HepG2 (cell line): ENCODE results near the gene LAMTOR1. TPM values are rescaled to one million over a fixed set of nuclear protein-coding genes. Genes with fewer than 3 reads are reported as not detected.
A peak's percentile ranks its signal among the peaks of the same experiment; 100 is the strongest.

Experiments
- ESRRA ChIP-seq: sonication (generic); formaldehyde crosslinking; IDR thresholded peaks from 2 replicates; pipeline ENCODE4 v1.5.1; 2020; ENCODE audit warnings: mild to moderate bottlenecking, low read depth, missing genetic modification reagents
- GLI4 ChIP-seq: sonication (generic); formaldehyde crosslinking; IDR thresholded peaks from 2 replicates; pipeline ENCODE4 v1.5.1; 2020; ENCODE audit warnings: missing genetic modification reagents, mild to moderate bottlenecking, moderate library complexity, borderline replicate concordance
- HDAC1 ChIP-seq: sonication (generic); formaldehyde crosslinking; IDR thresholded peaks from 2 replicates; pipeline ENCODE4 v1.5.1; 2020; ENCODE audit warnings: mild to moderate bottlenecking, missing genetic modification reagents
- MAFK ChIP-seq, 2 experiments: IDR thresholded peaks in 1 of 2; conservative IDR thresholded peaks in 1 of 2; 2 replicates each; pipeline ENCODE4 v1.6.1; 2011; ENCODE audit warnings: improper control_type of control experiment in 2 of 2, low read length in 2 of 2
- MIER3 ChIP-seq: IDR thresholded peaks from 2 replicates; pipeline ENCODE4 v1.6.1; 2016; ENCODE audit warnings: missing compliant biosample characterization, borderline replicate concordance
- MZF1 ChIP-seq: sonication (generic); formaldehyde crosslinking; IDR thresholded peaks from 2 replicates; pipeline ENCODE4 v1.8.1; 2023; ENCODE audit warnings: mild to moderate bottlenecking, missing genetic modification reagents, borderline replicate concordance
- NFE2 ChIP-seq: sonication (generic); formaldehyde crosslinking; IDR thresholded peaks from 2 replicates; pipeline ENCODE4 v1.4.0; 2020; ENCODE audit warnings: missing genetic modification reagents
- NFIB ChIP-seq: sonication (generic); formaldehyde crosslinking; IDR thresholded peaks from 2 replicates; pipeline ENCODE4 v1.9.0; 2021; ENCODE audit warnings: missing genetic modification reagents, mild to moderate bottlenecking, borderline replicate concordance
- RFX1 ChIP-seq: fragments of 450-650 bp; IDR thresholded peaks from 2 replicates; pipeline ENCODE4 v1.6.1; 2017
- SMYD3 ChIP-seq: sonication (generic); formaldehyde crosslinking; IDR thresholded peaks from 2 replicates; pipeline ENCODE4 v1.8.1; 2023; ENCODE audit warnings: mild to moderate bottlenecking, missing genetic modification reagents
- SOX5 ChIP-seq: IDR thresholded peaks from 2 replicates; pipeline ENCODE4 v1.6.1; 2016; ENCODE audit warnings: borderline replicate concordance
- SPEN ChIP-seq: sonication (generic); formaldehyde crosslinking; IDR thresholded peaks from 2 replicates; pipeline ENCODE4 v1.5.1; 2020; ENCODE audit warnings: low read depth, mild to moderate bottlenecking, missing genetic modification reagents
- STAG1 ChIP-seq: sonication (generic); formaldehyde crosslinking; IDR thresholded peaks from 2 replicates; pipeline ENCODE4 v1.4.0; 2020; ENCODE audit warnings: missing genetic modification reagents
- TCF7 ChIP-seq: sonication (generic); IDR thresholded peaks from 2 replicates; pipeline ENCODE4 v1.6.1; 2016; ENCODE audit warnings: antibody characterized with exemption, low read depth
- ZNF17 ChIP-seq: sonication (generic); formaldehyde crosslinking; IDR thresholded peaks from 2 replicates; pipeline ENCODE4 v1.5.0; 2020; ENCODE audit warnings: mild to moderate bottlenecking, missing genetic modification reagents
- ZNF567 ChIP-seq: sonication (generic); formaldehyde crosslinking; IDR thresholded peaks from 2 replicates; pipeline ENCODE4 v1.8.1; 2023; ENCODE audit warnings: mild to moderate bottlenecking, missing genetic modification reagents, borderline replicate concordance
- ZNF749 ChIP-seq: sonication (generic); formaldehyde crosslinking; IDR thresholded peaks from 2 replicates; pipeline ENCODE4 v1.8.0; 2022; ENCODE audit warnings: mild to moderate bottlenecking, missing genetic modification reagents, moderate library complexity, borderline replicate concordance
- polyA plus RNA-seq, 8 experiments: library from polyadenylated mRNA; depleted of rRNA in 3 of 8; stranded (reverse) in 7 of 8; unstranded in 1 of 8; fragments of >200 nt; fragmentation: Illumina TruSeq in 4 of 8; extraction: Trizol in 4 of 8; gene quantifications; 2 replicates each; pipeline versions ENCODE4 v1.2.1 to v1.2.3, GENCODE V29; 2011 to 2016; ENCODE audit warnings: low read depth in 4 of 8, missing spikeins in 1 of 8, mixed read lengths in 1 of 8; ENCODE audit not compliant: insufficient read depth in 1 of 8
- total RNA-seq, 5 experiments: library from RNA; depleted of rRNA; stranded (reverse); fragments of >200 nt; fragmentation: Illumina TruSeq; extraction: Trizol; gene quantifications; 2 replicates each; pipeline ENCODE4 v1.2.3, GENCODE V29; 2016; ENCODE audit warnings: low read depth in 1 of 5
- TF ChIP-seq, protein P1 (sequence below): sonication (generic); formaldehyde crosslinking; IDR thresholded peaks from 2 replicates; pipeline ENCODE4 v1.5.0; 2020; ENCODE audit warnings: missing genetic modification reagents
- TF ChIP-seq, protein P2 (sequence below): sonication (generic); formaldehyde crosslinking; IDR thresholded peaks from 2 replicates; pipeline ENCODE4 v1.4.0; 2020; ENCODE audit warnings: mild to moderate bottlenecking, missing genetic modification reagents
- TF ChIP-seq, protein P3 (sequence below): sonication (generic); formaldehyde crosslinking; IDR thresholded peaks from 2 replicates; pipeline ENCODE4 v1.4.0; 2020; ENCODE audit warnings: missing genetic modification reagents
- TF ChIP-seq, protein P4 (sequence below): sonication (generic); formaldehyde crosslinking; IDR thresholded peaks from 2 replicates; pipeline ENCODE4 v1.5.1; 2020; ENCODE audit warnings: missing genetic modification reagents, mild to moderate bottlenecking, borderline replicate concordance

The LAMTOR1 gene
- total and polyA plus RNA-seq, 2 of the 13 experiments (the other 11 are each of a cell fraction or from before 2014, with no cell fraction given): 60.4 to 66.0 TPM

DNA sequence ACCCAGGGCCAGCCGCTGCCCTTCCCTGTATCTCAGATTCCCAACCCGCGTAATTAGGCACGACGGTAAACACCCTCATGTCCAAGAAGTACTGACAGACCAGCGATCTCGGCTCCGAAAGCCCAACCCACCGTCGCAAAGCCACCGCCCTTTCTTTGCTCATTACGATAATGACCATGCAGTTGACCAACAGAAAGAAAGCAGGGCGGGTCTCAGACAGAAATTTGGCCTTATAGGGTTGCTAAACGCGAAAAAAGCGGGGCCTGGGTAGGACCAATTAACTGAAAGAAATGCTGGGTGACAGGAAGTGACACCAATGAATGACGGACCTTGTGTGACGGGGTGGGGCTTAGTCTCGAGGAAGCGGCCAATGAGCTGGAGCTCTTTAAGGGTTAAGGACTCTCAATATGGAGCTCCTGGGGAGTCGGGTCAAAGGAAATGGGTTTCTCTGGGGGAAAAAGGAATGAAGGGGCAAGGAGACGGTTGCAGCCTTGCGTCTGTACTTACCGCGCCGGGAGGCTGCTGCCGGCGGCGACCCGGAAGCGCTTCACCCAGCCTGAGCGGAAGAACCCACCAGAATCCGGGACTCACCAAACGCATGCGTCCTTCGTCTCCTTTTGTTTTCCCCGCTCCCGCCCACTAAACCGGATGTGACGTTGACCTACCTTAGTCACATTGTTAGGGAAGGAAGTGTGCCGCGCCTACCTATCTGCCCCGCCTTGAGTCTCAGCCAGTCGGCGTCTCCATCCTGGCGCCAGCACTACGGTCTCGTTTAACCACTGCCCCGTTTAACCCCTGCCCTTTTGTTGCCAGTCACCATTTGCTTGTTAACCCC lies 9.3 kb upstream of the LAMTOR1 start, which contains the start of gene ANAPC15 (continued):
- TF ChIP-seq, protein P1, sequence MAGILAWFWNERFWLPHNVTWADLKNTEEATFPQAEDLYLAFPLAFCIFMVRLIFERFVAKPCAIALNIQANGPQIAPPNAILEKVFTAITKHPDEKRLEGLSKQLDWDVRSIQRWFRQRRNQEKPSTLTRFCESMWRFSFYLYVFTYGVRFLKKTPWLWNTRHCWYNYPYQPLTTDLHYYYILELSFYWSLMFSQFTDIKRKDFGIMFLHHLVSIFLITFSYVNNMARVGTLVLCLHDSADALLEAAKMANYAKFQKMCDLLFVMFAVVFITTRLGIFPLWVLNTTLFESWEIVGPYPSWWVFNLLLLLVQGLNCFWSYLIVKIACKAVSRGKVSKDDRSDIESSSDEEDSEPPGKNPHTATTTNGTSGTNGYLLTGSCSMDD: no peak
- TF ChIP-seq NFIB (CRISPR knock-in tag) (no peak), HDAC1 (CRISPR knock-in tag) (peak; percentile 65), SMYD3 (no peak), GLI4 (CRISPR knock-in tag) (no peak), STAG1 (CRISPR knock-in tag) (0 out of 2 replicates have a peak, but pooled peaks have one; percentile 12), MAFK (conservative IDR thresholded peaks at IDR 0.05 in 1 of 2, IDR thresholded peaks at IDR 0.05 in 1 of 2; ENCODE audit: low read length in 2 of 2) (no peak), NFE2 (CRISPR knock-in tag) (no peak), SOX5 (CRISPR knock-in tag) (peak; percentile 85), ZNF17 (CRISPR knock-in tag) (no peak), MIER3 (CRISPR knock-in tag) (peak; percentile 52), ESRRA (CRISPR knock-in tag) (no peak), RFX1 (no peak), ZNF749 (CRISPR knock-in tag) (0 out of 2 replicates have a peak, but pooled peaks have one; percentile 82), MZF1 (CRISPR knock-in tag) (no peak), TCF7 (no peak), ZNF567 (CRISPR knock-in tag) (0 out of 2 replicates have a peak, but pooled peaks have one; percentile 38), SPEN (peak; percentile 89)
- TF ChIP-seq, protein P2, sequence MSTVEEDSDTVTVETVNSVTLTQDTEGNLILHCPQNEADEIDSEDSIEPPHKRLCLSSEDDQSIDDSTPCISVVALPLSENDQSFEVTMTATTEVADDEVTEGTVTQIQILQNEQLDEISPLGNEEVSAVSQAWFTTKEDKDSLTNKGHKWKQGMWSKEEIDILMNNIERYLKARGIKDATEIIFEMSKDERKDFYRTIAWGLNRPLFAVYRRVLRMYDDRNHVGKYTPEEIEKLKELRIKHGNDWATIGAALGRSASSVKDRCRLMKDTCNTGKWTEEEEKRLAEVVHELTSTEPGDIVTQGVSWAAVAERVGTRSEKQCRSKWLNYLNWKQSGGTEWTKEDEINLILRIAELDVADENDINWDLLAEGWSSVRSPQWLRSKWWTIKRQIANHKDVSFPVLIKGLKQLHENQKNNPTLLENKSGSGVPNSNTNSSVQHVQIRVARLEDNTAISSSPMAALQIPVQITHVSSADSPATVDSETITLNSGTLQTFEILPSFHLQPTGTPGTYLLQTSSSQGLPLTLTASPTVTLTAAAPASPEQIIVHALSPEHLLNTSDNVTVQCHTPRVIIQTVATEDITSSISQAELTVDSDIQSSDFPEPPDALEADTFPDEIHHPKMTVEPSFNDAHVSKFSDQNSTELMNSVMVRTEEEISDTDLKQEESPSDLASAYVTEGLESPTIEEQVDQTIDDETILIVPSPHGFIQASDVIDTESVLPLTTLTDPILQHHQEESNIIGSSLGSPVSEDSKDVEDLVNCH (CRISPR knock-in tag): peak; percentile 96; the same call in 1 of the 2 replicates
- TF ChIP-seq, protein P3, sequence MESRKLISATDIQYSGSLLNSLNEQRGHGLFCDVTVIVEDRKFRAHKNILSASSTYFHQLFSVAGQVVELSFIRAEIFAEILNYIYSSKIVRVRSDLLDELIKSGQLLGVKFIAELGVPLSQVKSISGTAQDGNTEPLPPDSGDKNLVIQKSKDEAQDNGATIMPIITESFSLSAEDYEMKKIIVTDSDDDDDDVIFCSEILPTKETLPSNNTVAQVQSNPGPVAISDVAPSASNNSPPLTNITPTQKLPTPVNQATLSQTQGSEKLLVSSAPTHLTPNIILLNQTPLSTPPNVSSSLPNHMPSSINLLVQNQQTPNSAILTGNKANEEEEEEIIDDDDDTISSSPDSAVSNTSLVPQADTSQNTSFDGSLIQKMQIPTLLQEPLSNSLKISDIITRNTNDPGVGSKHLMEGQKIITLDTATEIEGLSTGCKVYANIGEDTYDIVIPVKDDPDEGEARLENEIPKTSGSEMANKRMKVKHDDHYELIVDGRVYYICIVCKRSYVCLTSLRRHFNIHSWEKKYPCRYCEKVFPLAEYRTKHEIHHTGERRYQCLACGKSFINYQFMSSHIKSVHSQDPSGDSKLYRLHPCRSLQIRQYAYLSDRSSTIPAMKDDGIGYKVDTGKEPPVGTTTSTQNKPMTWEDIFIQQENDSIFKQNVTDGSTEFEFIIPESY (CRISPR knock-in tag): peak; percentile 8; the same call in 1 of the 2 replicates
- TF ChIP-seq, protein P4, sequence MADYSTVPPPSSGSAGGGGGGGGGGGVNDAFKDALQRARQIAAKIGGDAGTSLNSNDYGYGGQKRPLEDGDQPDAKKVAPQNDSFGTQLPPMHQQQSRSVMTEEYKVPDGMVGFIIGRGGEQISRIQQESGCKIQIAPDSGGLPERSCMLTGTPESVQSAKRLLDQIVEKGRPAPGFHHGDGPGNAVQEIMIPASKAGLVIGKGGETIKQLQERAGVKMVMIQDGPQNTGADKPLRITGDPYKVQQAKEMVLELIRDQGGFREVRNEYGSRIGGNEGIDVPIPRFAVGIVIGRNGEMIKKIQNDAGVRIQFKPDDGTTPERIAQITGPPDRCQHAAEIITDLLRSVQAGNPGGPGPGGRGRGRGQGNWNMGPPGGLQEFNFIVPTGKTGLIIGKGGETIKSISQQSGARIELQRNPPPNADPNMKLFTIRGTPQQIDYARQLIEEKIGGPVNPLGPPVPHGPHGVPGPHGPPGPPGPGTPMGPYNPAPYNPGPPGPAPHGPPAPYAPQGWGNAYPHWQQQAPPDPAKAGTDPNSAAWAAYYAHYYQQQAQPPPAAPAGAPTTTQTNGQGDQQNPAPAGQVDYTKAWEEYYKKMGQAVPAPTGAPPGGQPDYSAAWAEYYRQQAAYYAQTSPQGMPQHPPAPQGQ (CRISPR knock-in tag): no peak
